Neural cell (in vitro differentiated cells): ENCODE results near the gene COG5. TPM values are rescaled to one million over a fixed set of nuclear protein-coding genes. Genes with fewer than 3 reads are reported as not detected.

ENCODE experiments used
- H2AFZ ChIP-seq: fragments of 200-600, 300-800 bp; sonication (generic), shearing (Covaris generic); 2 replicates; pipeline ENCODE4 v1.6.0; 2014; ENCODE audit warnings: low read depth, mild to moderate bottlenecking, antibody characterized with exemption, low read length, moderate library complexity
- H3F3A ChIP-seq: fragments of 200-600 bp; shearing (Covaris generic); 2 replicates; pipeline ENCODE4 v1.6.1; 2016; ENCODE audit warnings: mild to moderate bottlenecking, moderate library complexity, mixed read lengths, antibody characterized with exemption, low read length; ENCODE audit not compliant: insufficient read depth, poor library complexity, severe bottlenecking
- H3K27ac ChIP-seq: fragments of 200-600, 300-800 bp; sonication (generic), shearing (Covaris generic); 2 replicates; pipeline ENCODE4 v1.5.1; 2014; ENCODE audit warnings: mild to moderate bottlenecking, low read length, moderate library complexity
- H3K27me3 ChIP-seq: fragments of 300-800, 200-600 bp; sonication (generic), shearing (Covaris generic); 2 replicates; pipeline ENCODE4 v1.6.0; 2014; ENCODE audit warnings: mild to moderate bottlenecking, low read depth, low read length, moderate library complexity; ENCODE audit not compliant: insufficient read depth
- H3K36me3 ChIP-seq: fragments of 300-800, 200-600 bp; sonication (generic), shearing (Covaris generic); 2 replicates; pipeline ENCODE4 v1.5.1; 2014; ENCODE audit warnings: mild to moderate bottlenecking, antibody characterized with exemption, low read length, moderate library complexity; ENCODE audit not compliant: insufficient read depth
- H3K4me2 ChIP-seq: fragments of 300-800, 200-600 bp; sonication (generic), shearing (Covaris generic); 2 replicates; pipeline ENCODE4 v1.6.0; 2014; ENCODE audit warnings: mild to moderate bottlenecking, low read length
- H3K4me3 ChIP-seq: fragments of 300-800, 200-600 bp; sonication (generic), shearing (Covaris generic); 2 replicates; pipeline ENCODE4 v1.5.1; 2014; ENCODE audit warnings: mild to moderate bottlenecking, low read length, moderate library complexity
- H3K79me2 ChIP-seq: fragments of 200-600 bp; shearing (Covaris generic); replicated peaks from 2 replicates; pipeline ENCODE4 v1.6.0; 2014; ENCODE audit warnings: mild to moderate bottlenecking, low read length, moderate library complexity; ENCODE audit not compliant: insufficient read depth
- H3K9ac ChIP-seq: fragments of 300-800, 200-600 bp; sonication (generic), shearing (Covaris generic); 2 replicates; pipeline ENCODE4 v1.6.1; 2016; ENCODE audit warnings: mild to moderate bottlenecking, low read length, mixed read lengths
- H3K9me2 ChIP-seq: fragments of 200-600 bp; shearing (Covaris generic); 2 replicates; pipeline ENCODE4 v1.6.1; 2016; ENCODE audit warnings: mild to moderate bottlenecking, low read length, mixed read lengths; ENCODE audit not compliant: insufficient read depth
- H3K9me3 ChIP-seq: fragments of 200-600, 300-800 bp; sonication (generic), shearing (Covaris generic); 2 replicates; pipeline ENCODE4 v1.6.1; 2016; ENCODE audit warnings: mild to moderate bottlenecking, mixed run types, low read length, moderate library complexity, mixed read lengths
- H4K20me1 ChIP-seq: fragments of 200-600 bp; shearing (Covaris generic); 2 replicates; pipeline ENCODE4 v1.6.1; 2016; ENCODE audit warnings: mild to moderate bottlenecking, mixed run types; ENCODE audit not compliant: insufficient read depth
- CTCF ChIP-seq: fragments of 450-650 bp; IDR thresholded peaks from 2 replicates; pipeline ENCODE4 v1.5.1; 2014; ENCODE audit warnings: antibody characterized with exemption, mild to moderate bottlenecking, moderate library complexity; ENCODE audit not compliant: poor library complexity, severe bottlenecking
- EP300 ChIP-seq: fragments of 450-650 bp; conservative IDR thresholded peaks from 2 replicates; pipeline ENCODE4 v1.6.1; 2014; ENCODE audit warnings: antibody characterized with exemption, mild to moderate bottlenecking, moderate library complexity; ENCODE audit not compliant: poor library complexity, severe bottlenecking
- EZH2 ChIP-seq: fragments of 200-600, 300-800 bp; shearing (Covaris generic), sonication (generic); IDR thresholded peaks from 2 replicates; pipeline ENCODE4 v1.6.1; 2014; ENCODE audit warnings: antibody characterized with exemption, low read length, borderline replicate concordance, mild to moderate bottlenecking; ENCODE audit not compliant: insufficient read depth, poor library complexity, severe bottlenecking
- MXI1 ChIP-seq: fragments of 450-650 bp; conservative IDR thresholded peaks from 2 replicates; pipeline ENCODE4 v1.6.1; 2014; ENCODE audit warnings: antibody characterized with exemption, mild to moderate bottlenecking; ENCODE audit not compliant: poor library complexity, severe bottlenecking
- POLR2AphosphoS5 ChIP-seq: IDR thresholded peaks from 2 replicates; pipeline ENCODE4 v1.6.1; 2012
- RAD21 ChIP-seq: fragments of 450-650 bp; conservative IDR thresholded peaks from 2 replicates; pipeline ENCODE4 v1.6.1; 2014; ENCODE audit warnings: antibody characterized with exemption, mild to moderate bottlenecking, moderate library complexity
- REST ChIP-seq: IDR thresholded peaks from 2 replicates; pipeline ENCODE4 v1.6.1; 2012; ENCODE audit warnings: borderline replicate concordance
- SMC3 ChIP-seq: fragments of 450-650 bp; conservative IDR thresholded peaks from 2 replicates; pipeline ENCODE4 v1.6.1; 2014; ENCODE audit warnings: antibody characterized with exemption, mild to moderate bottlenecking, moderate library complexity; ENCODE audit not compliant: poor library complexity
- TAF1 ChIP-seq: IDR thresholded peaks from 2 replicates; pipeline ENCODE4 v1.6.1; 2012; ENCODE audit warnings: low read depth
- polyA plus RNA-seq: library from polyadenylated mRNA; depleted of rRNA; stranded (reverse); fragments of >200 nt; gene quantifications from 2 replicates; pipeline ENCODE4 v1.2.3, GENCODE V29; 2014

Gene COG5
- polyA plus RNA-seq, 1 donor from 2014 or later = 13.3 TPM

GRCh38 chr7:107384025-107384424 is 179.7 kb downstream of the COG5 start:
- no peaks in the 10 kb centered on the region for H3K9me2 ChIP-seq
- H4K20me1 ChIP-seq = no peaks in the 10 kb centered on the region
- no peaks in the 10 kb centered on the region for H3K9me3 ChIP-seq
- H3K27me3 ChIP-seq = no peaks in the 10 kb centered on the region
- H3K4me2 ChIP-seq = no peak overlapping the region
- H3K79me2 ChIP-seq = no peaks in the 10 kb centered on the region
- H3K36me3 ChIP-seq = no peaks in the 10 kb centered on the region
- H3K4me3 ChIP-seq = no peak overlapping the region
- H3K27ac ChIP-seq = no peak overlapping the region
- H3F3A ChIP-seq = no peaks in the 10 kb centered on the region
- TF ChIP-seq RAD21 (no peak), TAF1 (no peak), EP300 (no peak), MXI1 (no peak), CTCF (no peak), EZH2 (no peak), SMC3 (no peak), POLR2AphosphoS5 (no peak), REST (no peak)
- no peak overlapping the region for H3K9ac ChIP-seq
- no peak overlapping the region for H2AFZ ChIP-seq

GRCh38 chr7:107383203-107383602 is 180.5 kb downstream of the COG5 start:
- Histone ChIP-seq H3K27me3 (no peaks in the 10 kb centered on the region), H3K27ac (no peak overlapping the region), H3K4me3 (no peak overlapping the region), H4K20me1 (no peaks in the 10 kb centered on the region), H3K4me2 (no peak overlapping the region), H3K9me3 (no peaks in the 10 kb centered on the region), H3K9me2 (no peaks in the 10 kb centered on the region), H3K79me2 (no peaks in the 10 kb centered on the region), H3K9ac (no peak overlapping the region), H2AFZ (no peak overlapping the region), H3F3A (no peaks in the 10 kb centered on the region), H3K36me3 (no peaks in the 10 kb centered on the region)
- TF ChIP-seq EZH2 (no peak), CTCF (no peak), SMC3 (no peak), REST (no peak), MXI1 (no peak), EP300 (no peak), RAD21 (no peak), POLR2AphosphoS5 (no peak), TAF1 (no peak)
